T-helper 2 cell treated with Interferon-gamma antibody and Interleukin-4, amounts not matched to agents 5 μg/mL and 100 μg/mL, for 36 hours (primary cell): Measurements from ENCODE around the gene CLDN2.
"Not testable (repeated sequence)": the region's sequence is repeated elsewhere in the genome, so short reads cannot be mapped to it uniquely, and the experiment has no call there.

Experiments used
- DNase-seq: peaks from one replicate; pipeline ENCODE4 v3.0.0; 2021; ENCODE audit warnings: low spot score
- H3K27ac Mint-ChIP-seq: one replicate; pipeline ENCODE4 v1.8.0; 2021; ENCODE audit warnings: mild to moderate bottlenecking, mixed read lengths
- H3K27me3 Mint-ChIP-seq: one replicate; pipeline ENCODE4 v1.8.0; 2021; ENCODE audit warnings: low read depth, mixed read lengths
- H3K36me3 Mint-ChIP-seq: one replicate; pipeline ENCODE4 v1.8.0; 2021; ENCODE audit warnings: low read depth, mixed read lengths
- H3K4me1 Mint-ChIP-seq: one replicate; pipeline ENCODE4 v1.8.0; 2021; ENCODE audit warnings: low read depth, mixed read lengths
- H3K4me3 Mint-ChIP-seq: one replicate; pipeline ENCODE4 v1.8.0; 2022; ENCODE audit warnings: mild to moderate bottlenecking, moderate library complexity, mixed read lengths
- H3K9me3 Mint-ChIP-seq: one replicate; pipeline ENCODE4 v1.8.0; 2021; ENCODE audit warnings: mixed read lengths

CLDN2 gene

GRCh38 chrX:106955004-106955772 is 35.0 kb downstream of the CLDN2 start:
- Mint-ChIP-seq H3K4me3 (no peak overlapping the region), H3K27ac (no peak overlapping the region), H3K9me3 (no peaks in the 10 kb centered on the region), H3K27me3 (no peaks in the 10 kb centered on the region), H3K4me1 (no peaks in the 10 kb centered on the region), H3K36me3 (no peaks in the 10 kb centered on the region)
- DNase-seq: no peak

- Mint-ChIP-seq H3K36me3 (no peaks in the 10 kb centered on the region), H3K9me3 (no peaks in the 10 kb centered on the region), H3K27me3 (no peaks in the 10 kb centered on the region), H3K4me1 (no peaks in the 10 kb centered on the region), H3K27ac (no peak overlapping the region), H3K4me3 (no peak overlapping the region)
- no peak for DNase-seq
Observed at GRCh38 chrX:106957856-106958255, 37.7 kb downstream of the CLDN2 start.

DNA sequence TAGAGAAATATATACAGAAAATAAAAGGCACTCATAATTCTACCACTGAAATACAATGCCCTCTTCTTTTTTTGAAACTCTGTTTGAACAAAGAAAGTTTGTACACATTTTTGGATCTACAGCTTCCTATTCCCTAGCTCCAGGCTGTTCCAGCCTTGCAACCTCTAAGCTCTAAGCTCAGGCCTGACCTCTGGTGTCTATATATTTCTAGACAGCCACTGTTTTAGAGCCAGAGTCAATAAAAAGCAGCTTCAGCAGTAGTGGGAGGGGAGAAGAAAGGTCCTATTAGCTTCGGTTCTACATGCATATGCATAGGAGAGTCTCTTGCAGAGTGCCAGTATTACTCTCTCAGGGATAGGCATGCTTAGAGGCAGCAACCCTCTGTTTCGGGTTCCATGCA is 39.7 kb downstream of the CLDN2 start:
- Mint-ChIP-seq H3K27me3 (no peaks in the 10 kb centered on the region), H3K4me3 (no peak overlapping the region), H3K9me3 (no peaks in the 10 kb centered on the region)

GRCh38 chrX:106963111-106963510 is 42.9 kb downstream of the CLDN2 start:
- Mint-ChIP-seq H3K27ac (no peak overlapping the region), H3K9me3 (no peaks in the 10 kb centered on the region), H3K36me3 (no peaks in the 10 kb centered on the region), H3K27me3 (no peaks in the 10 kb centered on the region), H3K4me1 (no peaks in the 10 kb centered on the region), H3K4me3 (no peak overlapping the region)
- no peak for DNase-seq

More for the DNA sequence above, 39.7 kb downstream of the CLDN2 start:
- no peaks in the 10 kb centered on the region for H3K36me3 Mint-ChIP-seq
- no peaks in the 10 kb centered on the region for H3K4me1 Mint-ChIP-seq
- H3K27ac Mint-ChIP-seq: no peak overlapping the region
- no peak for DNase-seq

DNA sequence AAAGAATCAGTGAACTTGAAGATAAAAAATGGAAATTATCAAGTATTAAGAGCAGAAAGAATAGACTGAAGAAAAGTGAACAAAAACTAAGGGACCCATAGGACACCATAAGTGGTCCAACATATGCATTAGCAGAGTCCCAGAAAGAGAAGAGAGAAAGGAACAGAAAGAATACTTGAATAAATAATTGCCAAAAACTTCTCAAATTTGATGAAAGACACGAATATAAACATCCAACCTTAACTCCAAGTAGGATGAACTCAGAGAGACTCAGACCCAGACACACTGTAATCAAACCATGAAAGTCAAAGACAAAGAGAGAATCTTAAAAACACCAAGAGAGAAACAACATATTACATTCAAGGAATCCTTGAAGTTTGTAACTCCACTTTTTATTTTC is 44.1 kb downstream of the CLDN2 start:
- peaks cover 6% of the 10 kb centered on the region for H3K9me3 Mint-ChIP-seq
- no peak overlapping the region for H3K27ac Mint-ChIP-seq
- H3K36me3 Mint-ChIP-seq: peaks cover 6% of the 10 kb centered on the region
- no peaks in the 10 kb centered on the region for H3K4me1 Mint-ChIP-seq
- no peak for DNase-seq
- no peak overlapping the region for H3K4me3 Mint-ChIP-seq
- H3K27me3 Mint-ChIP-seq: no peaks in the 10 kb centered on the region

DNA sequence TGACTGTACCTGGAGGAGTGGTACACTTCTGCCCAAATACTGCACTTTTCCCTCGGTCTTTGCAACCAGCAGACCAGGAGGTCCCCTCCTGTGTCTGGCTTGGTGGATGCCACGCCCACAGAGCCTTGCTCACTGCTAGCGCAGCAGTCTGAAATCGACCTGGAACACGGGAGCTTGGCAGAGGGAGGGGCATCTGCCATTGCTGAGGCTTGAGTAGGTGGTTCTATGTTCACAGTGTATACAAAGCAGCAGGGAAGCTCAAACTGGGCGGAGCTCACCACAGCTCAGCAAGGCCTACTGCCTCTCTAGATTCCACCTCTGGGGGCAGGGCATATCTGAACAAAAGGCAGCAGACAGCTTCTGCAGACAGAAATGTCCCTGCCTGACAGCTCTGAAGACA is 46.3 kb downstream of the CLDN2 start:
- not testable (repeated sequence) for H3K27ac Mint-ChIP-seq, H3K4me1 Mint-ChIP-seq, H3K4me3 Mint-ChIP-seq, H3K36me3 Mint-ChIP-seq, DNase-seq, H3K27me3 Mint-ChIP-seq, H3K9me3 Mint-ChIP-seq

GRCh38 chrX:106972896-106973295 is 52.7 kb downstream of the CLDN2 start:
- peaks cover 6% of the 10 kb centered on the region for H3K36me3 Mint-ChIP-seq
- H3K4me3 Mint-ChIP-seq: no peak overlapping the region

DNA sequence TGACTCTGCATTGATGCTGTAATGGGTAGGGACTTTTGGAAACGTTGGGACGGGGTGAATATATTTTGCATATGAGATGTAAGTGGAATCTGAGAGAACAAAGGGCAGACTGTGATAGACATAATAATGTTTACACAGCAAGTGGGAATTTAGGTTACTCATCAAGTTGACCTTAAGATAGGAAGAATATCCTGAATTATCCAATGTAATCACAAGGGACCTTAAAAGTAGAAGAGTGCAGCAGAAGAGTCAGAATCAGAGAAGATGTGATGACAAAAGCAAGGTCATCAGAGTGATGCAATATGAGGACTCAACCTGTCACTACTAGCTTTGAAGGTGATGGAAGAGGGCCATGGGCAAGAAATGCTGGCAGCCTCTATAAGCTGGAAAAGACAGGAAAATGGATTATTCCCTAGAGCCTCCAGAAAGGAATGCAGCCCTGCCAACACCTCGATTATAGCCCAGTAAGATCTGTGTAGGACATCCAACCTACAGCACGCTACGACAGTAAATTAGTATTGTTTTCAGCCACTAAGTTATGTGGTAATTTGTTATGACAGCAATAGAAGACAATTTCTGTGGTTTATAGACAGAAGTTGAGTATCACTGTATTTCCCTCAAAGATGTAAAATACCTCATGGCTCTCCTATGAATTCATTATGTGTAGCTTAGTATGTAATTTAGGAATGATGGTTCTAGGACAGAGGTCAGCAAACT is 53.4 kb downstream of the CLDN2 start:
- Mint-ChIP-seq H3K27me3 (no peaks in the 10 kb centered on the region), H3K4me3 (no peak overlapping the region), H3K9me3 (peaks cover 4% of the 10 kb centered on the region), H3K27ac (no peak overlapping the region), H3K36me3 (peaks cover 6% of the 10 kb centered on the region), H3K4me1 (no peaks in the 10 kb centered on the region)
- DNase-seq: no peak

More at GRCh38 chrX:106972896-106973295, 52.7 kb downstream of the CLDN2 start:
- no peaks in the 10 kb centered on the region for H3K27me3 Mint-ChIP-seq
- no peak for DNase-seq
- peaks cover 7% of the 10 kb centered on the region for H3K9me3 Mint-ChIP-seq
- no peaks in the 10 kb centered on the region for H3K4me1 Mint-ChIP-seq
- no peak overlapping the region for H3K27ac Mint-ChIP-seq

GRCh38 chrX:106976416-106976815 is 56.2 kb downstream of the CLDN2 start:
- Mint-ChIP-seq H3K4me3 (no peak overlapping the region), H3K36me3 (peaks cover 1% of the 10 kb centered on the region), H3K27me3 (no peaks in the 10 kb centered on the region), H3K9me3 (no peaks in the 10 kb centered on the region), H3K4me1 (no peaks in the 10 kb centered on the region), H3K27ac (no peak overlapping the region)
- no peak for DNase-seq
